AG04449 (cell line): ENCODE measurements around the gene MICALL2.
A peak's percentile ranks its signal among the peaks of the same experiment; 100 is the strongest.

Experiments
- CTCF ChIA-PET: fragments of 350-600 bp; formaldehyde crosslinking; extraction: SDS; loops from one replicate; lab custom pipeline; 2021; ENCODE audit warnings: antibody characterized with exemption; lab: Yijun Ruan, JAX
- POLR2A ChIA-PET: fragments of 400-600, 350-600 bp; formaldehyde crosslinking; extraction: SDS; loops from one replicate; lab custom pipeline; 2020; ENCODE audit warnings: antibody characterized with exemption, inconsistent platforms; lab: Yijun Ruan, JAX
- DNase-seq: peaks from one replicate; pipeline ENCODE4 v3.0.0-alpha.2; 2010; ENCODE audit warnings: low read depth, low spot score
- H3K4me3 ChIP-seq: 2 replicates; pipeline ENCODE4 v1.5.1; 2011; ENCODE audit warnings: low read depth, mild to moderate bottlenecking, control low read depth, low read length
- TF ChIP-seq, protein P1 (sequence below): IDR thresholded peaks from one replicate; pipeline ENCODE4 v1.5.1; 2011; ENCODE audit warnings: mild to moderate bottlenecking, moderate library complexity, low read length, control low read depth, inconsistent platforms; ENCODE audit not compliant: insufficient read depth; ENCODE audit errors: missing control alignments

The MICALL2 gene

DNA sequence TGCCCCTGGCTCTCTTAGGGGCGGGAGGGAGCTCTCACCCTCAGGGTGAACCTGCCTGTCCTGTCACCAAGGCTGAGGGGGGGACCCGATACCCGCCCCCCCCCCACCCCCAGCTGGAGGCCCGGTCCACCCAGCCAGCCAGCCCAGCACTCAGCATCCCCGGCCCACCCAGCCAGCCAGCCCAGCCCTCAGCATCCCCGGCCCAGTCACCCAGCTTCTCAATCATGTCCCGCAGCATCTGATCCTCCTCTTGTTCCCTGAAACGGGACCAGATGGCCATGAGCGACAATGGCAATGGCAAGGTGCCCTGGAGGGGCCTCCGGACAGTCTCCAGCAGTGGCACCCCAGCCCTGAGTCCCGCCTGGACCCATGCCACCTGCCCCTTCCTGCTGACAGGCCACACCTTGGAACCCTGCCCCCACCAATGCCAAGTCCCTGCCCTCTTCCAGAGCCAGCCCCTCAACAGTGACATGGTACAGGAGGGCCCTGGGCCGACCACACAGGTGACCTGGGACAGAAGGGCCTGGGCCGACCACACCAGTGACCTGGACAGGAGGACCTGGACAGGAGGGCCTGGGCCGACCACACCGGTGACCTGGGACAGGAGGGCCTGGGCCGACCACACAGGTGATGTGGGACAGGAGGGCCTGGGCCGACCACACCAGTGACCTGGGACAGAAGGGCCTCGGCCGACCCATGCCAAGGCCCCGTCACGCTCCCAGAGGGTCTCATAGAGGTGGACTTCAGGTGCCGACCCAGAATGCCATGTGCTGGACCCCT, 24.2 kb downstream of the MICALL2 start:
- TF ChIP-seq, protein P1, sequence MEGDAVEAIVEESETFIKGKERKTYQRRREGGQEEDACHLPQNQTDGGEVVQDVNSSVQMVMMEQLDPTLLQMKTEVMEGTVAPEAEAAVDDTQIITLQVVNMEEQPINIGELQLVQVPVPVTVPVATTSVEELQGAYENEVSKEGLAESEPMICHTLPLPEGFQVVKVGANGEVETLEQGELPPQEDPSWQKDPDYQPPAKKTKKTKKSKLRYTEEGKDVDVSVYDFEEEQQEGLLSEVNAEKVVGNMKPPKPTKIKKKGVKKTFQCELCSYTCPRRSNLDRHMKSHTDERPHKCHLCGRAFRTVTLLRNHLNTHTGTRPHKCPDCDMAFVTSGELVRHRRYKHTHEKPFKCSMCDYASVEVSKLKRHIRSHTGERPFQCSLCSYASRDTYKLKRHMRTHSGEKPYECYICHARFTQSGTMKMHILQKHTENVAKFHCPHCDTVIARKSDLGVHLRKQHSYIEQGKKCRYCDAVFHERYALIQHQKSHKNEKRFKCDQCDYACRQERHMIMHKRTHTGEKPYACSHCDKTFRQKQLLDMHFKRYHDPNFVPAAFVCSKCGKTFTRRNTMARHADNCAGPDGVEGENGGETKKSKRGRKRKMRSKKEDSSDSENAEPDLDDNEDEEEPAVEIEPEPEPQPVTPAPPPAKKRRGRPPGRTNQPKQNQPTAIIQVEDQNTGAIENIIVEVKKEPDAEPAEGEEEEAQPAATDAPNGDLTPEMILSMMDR = no peak
- no peak overlapping the region for H3K4me3 ChIP-seq
- DNase-seq = no peak
- ChIA-PET CTCF (interaction anchor here (1.0 to 4.7 kb wide), 4 partner anchors 40 to 242 kb away, joined by 3 to 71 read pairs (median 5); no protein-coding TSS in a partner anchor), POLR2A (no interaction called here)

DNA sequence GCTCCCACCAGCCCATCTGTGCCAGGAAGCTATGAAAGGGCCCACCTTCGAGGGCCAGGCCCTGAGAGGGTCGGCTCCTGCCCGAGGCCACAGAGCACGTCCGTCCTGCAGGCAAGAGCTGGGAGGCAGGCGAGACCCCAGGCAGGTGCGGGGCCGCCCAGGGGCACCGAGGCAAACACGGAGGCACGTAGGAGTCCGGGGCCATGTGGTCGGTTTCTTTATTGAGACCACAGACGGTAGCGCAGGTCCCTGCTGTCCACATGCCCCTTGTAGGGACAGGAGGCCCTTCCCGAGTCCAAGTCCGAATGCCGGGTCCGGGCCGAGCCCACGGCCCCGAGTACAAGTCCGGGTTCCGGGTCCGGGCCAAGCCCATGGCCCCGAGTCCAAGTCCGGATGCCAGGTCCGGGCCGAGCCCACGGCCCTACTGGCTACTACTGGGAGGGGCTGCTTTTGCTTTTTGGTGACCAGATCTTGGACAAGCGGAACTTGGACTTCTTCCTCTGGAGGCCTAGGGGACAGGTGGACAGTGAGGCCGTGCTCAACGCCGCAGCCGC, 25.0 kb downstream of the MICALL2 start:
- no peak for DNase-seq
- POLR2A ChIA-PET = no interaction called here
- CTCF ChIA-PET = interaction anchor here (1.0 to 4.7 kb wide), 8 partner anchors 10 to 241 kb away, joined by 3 to 71 read pairs (median 18); no protein-coding TSS in a partner anchor
- TF ChIP-seq, protein P1 = no peak
- no peak overlapping the region for H3K4me3 ChIP-seq

DNA sequence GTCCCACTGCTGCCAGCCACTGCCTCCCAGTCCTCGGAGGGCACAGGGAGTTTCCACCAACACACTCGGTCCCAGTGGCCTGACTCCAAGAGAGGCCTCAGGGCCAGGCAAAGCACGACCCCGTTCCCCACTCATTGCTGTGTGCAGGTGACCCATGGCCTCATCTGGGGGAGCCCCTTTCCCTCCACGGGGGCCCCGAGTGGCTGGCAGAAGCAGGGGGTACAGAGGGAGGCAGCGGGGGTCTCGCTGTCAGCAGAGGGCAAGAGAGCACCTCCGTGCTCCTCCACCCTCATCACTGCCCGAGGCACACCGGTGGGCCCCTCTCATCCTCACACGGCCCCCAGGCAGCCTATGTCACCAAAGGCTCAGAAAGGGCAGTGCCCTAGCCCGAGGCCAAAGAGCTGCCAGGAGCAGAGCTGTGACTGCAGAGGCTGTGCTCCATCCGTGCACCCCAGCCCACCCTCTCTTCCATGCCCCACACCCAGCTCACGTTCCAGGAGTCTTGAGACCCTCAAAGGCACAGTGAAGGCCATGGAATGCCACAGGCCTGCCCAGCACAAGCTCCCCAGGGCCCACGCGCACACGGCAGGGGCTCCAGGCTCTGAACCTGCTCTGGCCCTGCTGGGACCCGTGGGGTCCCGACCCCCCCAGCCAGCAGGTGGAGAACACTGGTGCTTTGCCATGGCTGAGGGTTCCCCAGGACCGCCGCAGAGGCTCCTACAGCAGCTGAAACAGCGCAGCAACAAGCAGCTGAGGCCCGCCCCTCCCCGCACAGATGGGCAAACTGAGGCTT, 25.9 kb downstream of the MICALL2 start:
- no peak overlapping the region for H3K4me3 ChIP-seq
- TF ChIP-seq, protein P1 = no peak
- ChIA-PET CTCF (interaction anchor here (0.6 to 4.7 kb wide), 27 partner anchors 8 to 945 kb away, joined by 3 to 71 read pairs (median 5); no protein-coding TSS in a partner anchor), POLR2A (no interaction called here)
- DNase-seq = no peak

DNA sequence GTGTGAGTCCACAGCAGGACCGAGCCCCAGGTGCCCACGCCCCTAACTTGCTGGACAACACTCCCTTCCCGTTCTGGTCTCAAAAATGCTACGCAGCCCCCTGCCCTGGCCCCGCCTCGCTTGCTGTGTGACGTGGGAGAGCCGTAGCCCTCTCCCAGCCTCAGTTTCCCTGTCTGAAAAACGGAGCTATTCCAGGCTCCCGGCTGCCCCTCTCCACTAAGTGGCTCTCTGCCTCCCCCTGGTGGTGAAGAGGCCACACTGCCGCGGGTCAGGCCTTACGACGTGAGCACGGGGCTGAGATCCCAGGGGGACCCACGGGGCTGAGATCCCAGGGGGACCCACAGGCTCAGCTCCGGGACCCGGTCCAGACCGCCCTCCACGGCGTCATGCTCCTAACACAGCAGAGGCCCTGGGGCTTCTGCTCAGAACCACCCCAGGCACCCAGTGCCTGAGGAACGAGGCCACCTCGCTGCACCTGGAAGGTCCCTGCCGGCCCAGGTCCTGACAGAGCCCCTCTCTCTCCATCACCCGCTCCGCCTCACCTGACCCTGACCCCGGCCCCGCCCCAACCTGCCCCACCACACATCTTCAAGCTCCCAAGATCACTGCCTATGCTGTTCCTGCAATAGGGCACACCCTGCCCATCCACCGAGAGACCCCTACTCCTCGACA, 26.7 kb downstream of the MICALL2 start:
- no peak overlapping the region for H3K4me3 ChIP-seq
- CTCF ChIA-PET = interaction anchor here (0.6 to 4.7 kb wide), 41 partner anchors 9 to 944 kb away, joined by 3 to 71 read pairs (median 4); no protein-coding TSS in a partner anchor
- no peak for DNase-seq
- TF ChIP-seq, protein P1 = peak; percentile 98
- POLR2A ChIA-PET = no interaction called here

DNA sequence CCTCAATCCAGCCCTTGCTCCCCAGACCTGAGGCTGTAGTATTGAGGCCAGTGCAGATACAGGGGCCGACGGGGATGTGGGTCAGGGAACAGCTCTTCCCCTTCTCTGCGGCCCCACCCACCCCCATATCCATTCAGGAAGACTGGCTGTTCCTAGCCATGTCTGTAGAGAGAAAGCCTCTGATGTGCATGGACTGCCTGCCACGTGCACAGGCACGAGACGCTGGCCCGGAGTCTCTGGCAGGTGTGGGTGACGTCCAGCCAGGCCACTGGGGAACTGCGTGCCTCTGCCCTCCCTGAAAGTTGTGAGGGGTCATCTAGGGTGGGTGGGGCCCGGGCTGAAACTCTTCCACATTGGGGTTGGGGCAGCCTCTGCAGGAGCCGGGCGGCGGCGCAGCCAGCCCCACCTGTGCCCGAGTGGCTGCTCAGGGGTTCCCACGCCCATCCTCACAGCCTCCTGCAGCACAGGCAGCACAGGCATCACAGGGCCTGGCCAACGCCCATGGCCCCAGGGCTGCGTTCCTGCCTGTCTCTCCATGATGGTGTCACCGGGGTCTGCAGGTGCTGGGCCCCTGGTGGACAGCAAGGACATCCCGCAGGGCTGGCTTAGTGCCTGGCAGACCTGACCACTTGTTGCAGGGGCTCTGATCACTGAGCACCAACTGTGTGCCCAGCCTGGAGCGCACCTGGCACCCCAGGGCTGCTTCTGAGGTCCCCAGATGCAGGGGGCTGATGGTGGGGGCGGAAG, 27.5 kb downstream of the MICALL2 start:
- TF ChIP-seq, protein P1 = no peak
- ChIA-PET CTCF (interaction anchor here (0.6 to 4.7 kb wide), 40 partner anchors 8 to 439 kb away, joined by 3 to 71 read pairs (median 4); no protein-coding TSS in a partner anchor), POLR2A (interaction anchor here (0.6 kb wide), 1 partner anchor 346 kb away, joined by 3 read pairs; no protein-coding TSS in a partner anchor)
- DNase-seq = no peak
- no peak overlapping the region for H3K4me3 ChIP-seq
